Osteoblast (primary cell): ENCODE measurements around the gene ENPP3. TPM values are rescaled to one million over a fixed set of nuclear protein-coding genes. Genes with fewer than 3 reads are reported as not detected.
A peak's percentile ranks its signal among the peaks of the same experiment; 100 is the strongest.

ENCODE experiments used
- DNase-seq: peaks from one replicate; pipeline ENCODE4 v3.0.0; 2011; ENCODE audit warnings: low spot score, mixed read lengths; ENCODE audit not compliant: insufficient read length; ENCODE audit errors: missing footprints
- H2AFZ ChIP-seq: 2 replicates; pipeline ENCODE4 v1.6.0; 2011; ENCODE audit warnings: mild to moderate bottlenecking, low read length
- H3K27ac ChIP-seq: 2 replicates; pipeline ENCODE4 v1.5.1; 2011; ENCODE audit warnings: mild to moderate bottlenecking, low read depth, low read length, moderate library complexity
- H3K27me3 ChIP-seq: 2 replicates; pipeline ENCODE4 v1.6.0; 2012; ENCODE audit warnings: mild to moderate bottlenecking, control low read depth, inconsistent platforms, low read length, moderate library complexity; ENCODE audit not compliant: insufficient read depth
- H3K36me3 ChIP-seq: 2 replicates; pipeline ENCODE4 v1.5.1; 2011; ENCODE audit warnings: mild to moderate bottlenecking, low read length, control low read depth, moderate library complexity; ENCODE audit not compliant: insufficient read depth
- H3K4me1 ChIP-seq: 2 replicates; pipeline ENCODE4 v1.5.1; 2011; ENCODE audit warnings: mild to moderate bottlenecking, low read length, control low read depth, moderate library complexity; ENCODE audit not compliant: insufficient read depth
- H3K4me2 ChIP-seq: 2 replicates; pipeline ENCODE4 v1.6.0; 2011; ENCODE audit warnings: mild to moderate bottlenecking, low read length; ENCODE audit not compliant: insufficient read depth
- H3K4me3 ChIP-seq: fragments of 200-600 bp; sonication (generic); 3 replicates; pipeline ENCODE4 v1.5.1; 2012; ENCODE audit warnings: mild to moderate bottlenecking, low read length, inconsistent platforms; ENCODE audit not compliant: insufficient read depth
- H3K79me2 ChIP-seq: 2 replicates; pipeline ENCODE4 v1.6.0; 2012; ENCODE audit warnings: mild to moderate bottlenecking, low read length, control low read depth, inconsistent platforms; ENCODE audit not compliant: insufficient read depth
- H3K9me3 ChIP-seq: 2 replicates; pipeline ENCODE4 v1.5.1; 2011; ENCODE audit warnings: low read depth, low read length, control low read depth
- H4K20me1 ChIP-seq: 2 replicates; pipeline ENCODE4 v1.6.0; 2012; ENCODE audit warnings: mild to moderate bottlenecking, low read length, control low read depth; ENCODE audit not compliant: insufficient read depth
- total RNA-seq: library from RNA; depleted of rRNA; stranded (reverse); fragments of >200 nt; gene quantifications from 2 replicates; pipeline ENCODE4 v1.2.3, GENCODE V29; 2012
- TF ChIP-seq, protein P1 (sequence below): IDR thresholded peaks from 2 replicates; pipeline ENCODE4 v1.5.1; 2011; ENCODE audit warnings: mild to moderate bottlenecking, low read depth, low read length, moderate library complexity; ENCODE audit errors: extremely low read depth

Gene ENPP3
- total RNA-seq, 1 donor: not detected

DNA sequence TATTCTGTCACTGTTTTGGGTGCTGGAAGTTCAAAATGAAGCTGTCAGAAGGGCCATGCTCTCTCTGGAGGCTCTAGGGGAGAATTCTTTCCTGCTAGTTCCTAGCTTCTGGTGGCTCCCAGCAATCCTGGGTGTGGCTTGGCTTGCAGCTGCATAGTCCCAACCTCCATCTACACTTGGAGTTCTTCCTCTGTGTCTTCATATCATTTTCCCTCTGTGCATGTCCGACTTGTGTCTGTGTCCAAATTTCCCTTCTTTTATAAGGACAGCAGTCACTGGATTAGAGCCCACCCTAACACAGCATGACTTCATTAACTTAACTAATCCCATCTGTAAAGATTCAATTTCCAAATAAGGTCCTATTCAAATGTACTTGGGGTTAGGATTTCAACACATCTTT is 147.5 kb downstream of the ENPP3 start:
- no peak overlapping the region for H3K27ac ChIP-seq
- TF ChIP-seq, protein P1, sequence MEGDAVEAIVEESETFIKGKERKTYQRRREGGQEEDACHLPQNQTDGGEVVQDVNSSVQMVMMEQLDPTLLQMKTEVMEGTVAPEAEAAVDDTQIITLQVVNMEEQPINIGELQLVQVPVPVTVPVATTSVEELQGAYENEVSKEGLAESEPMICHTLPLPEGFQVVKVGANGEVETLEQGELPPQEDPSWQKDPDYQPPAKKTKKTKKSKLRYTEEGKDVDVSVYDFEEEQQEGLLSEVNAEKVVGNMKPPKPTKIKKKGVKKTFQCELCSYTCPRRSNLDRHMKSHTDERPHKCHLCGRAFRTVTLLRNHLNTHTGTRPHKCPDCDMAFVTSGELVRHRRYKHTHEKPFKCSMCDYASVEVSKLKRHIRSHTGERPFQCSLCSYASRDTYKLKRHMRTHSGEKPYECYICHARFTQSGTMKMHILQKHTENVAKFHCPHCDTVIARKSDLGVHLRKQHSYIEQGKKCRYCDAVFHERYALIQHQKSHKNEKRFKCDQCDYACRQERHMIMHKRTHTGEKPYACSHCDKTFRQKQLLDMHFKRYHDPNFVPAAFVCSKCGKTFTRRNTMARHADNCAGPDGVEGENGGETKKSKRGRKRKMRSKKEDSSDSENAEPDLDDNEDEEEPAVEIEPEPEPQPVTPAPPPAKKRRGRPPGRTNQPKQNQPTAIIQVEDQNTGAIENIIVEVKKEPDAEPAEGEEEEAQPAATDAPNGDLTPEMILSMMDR: no peak
- no peak overlapping the region for H3K4me2 ChIP-seq
- H3K4me1 ChIP-seq: peaks cover 24% of the 10 kb centered on the region
- H3K4me3 ChIP-seq: no peak overlapping the region
- H3K36me3 ChIP-seq: no peaks in the 10 kb centered on the region
- H3K27me3 ChIP-seq: no peaks in the 10 kb centered on the region
- H3K79me2 ChIP-seq: no peaks in the 10 kb centered on the region
- H3K9me3 ChIP-seq: no peaks in the 10 kb centered on the region
- no peaks in the 10 kb centered on the region for H4K20me1 ChIP-seq
- DNase-seq: no peak
- no peak overlapping the region for H2AFZ ChIP-seq

DNA sequence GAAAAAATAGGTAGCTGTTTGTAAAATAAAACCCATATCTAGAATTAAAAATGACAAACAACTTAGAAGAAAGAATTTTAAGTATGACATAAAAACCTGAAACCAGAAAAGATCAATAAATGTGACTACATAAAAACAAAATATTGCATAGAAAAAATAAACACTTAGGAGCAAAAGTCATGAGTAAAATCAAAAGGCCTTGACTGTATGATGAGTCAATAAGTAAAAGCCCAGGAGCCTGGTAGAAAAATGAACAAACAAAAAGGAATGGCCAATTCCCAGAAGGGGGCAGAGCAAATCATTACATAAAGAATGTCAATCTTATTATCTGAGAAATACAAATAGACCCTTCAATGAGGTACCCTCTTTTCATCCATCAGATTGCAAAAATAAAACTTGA is 150.0 kb downstream of the ENPP3 start:
- TF ChIP-seq, protein P1: no peak
- no peak overlapping the region for H3K27ac ChIP-seq
- peaks cover 24% of the 10 kb centered on the region for H3K4me1 ChIP-seq
- H3K4me3 ChIP-seq: no peak overlapping the region
- no peaks in the 10 kb centered on the region for H3K27me3 ChIP-seq
- no peaks in the 10 kb centered on the region for H3K79me2 ChIP-seq
- H2AFZ ChIP-seq: no peak overlapping the region
- no peaks in the 10 kb centered on the region for H3K36me3 ChIP-seq
- H3K4me2 ChIP-seq: no peak overlapping the region
- no peaks in the 10 kb centered on the region for H4K20me1 ChIP-seq
- no peaks in the 10 kb centered on the region for H3K9me3 ChIP-seq
- DNase-seq: no peak

DNA sequence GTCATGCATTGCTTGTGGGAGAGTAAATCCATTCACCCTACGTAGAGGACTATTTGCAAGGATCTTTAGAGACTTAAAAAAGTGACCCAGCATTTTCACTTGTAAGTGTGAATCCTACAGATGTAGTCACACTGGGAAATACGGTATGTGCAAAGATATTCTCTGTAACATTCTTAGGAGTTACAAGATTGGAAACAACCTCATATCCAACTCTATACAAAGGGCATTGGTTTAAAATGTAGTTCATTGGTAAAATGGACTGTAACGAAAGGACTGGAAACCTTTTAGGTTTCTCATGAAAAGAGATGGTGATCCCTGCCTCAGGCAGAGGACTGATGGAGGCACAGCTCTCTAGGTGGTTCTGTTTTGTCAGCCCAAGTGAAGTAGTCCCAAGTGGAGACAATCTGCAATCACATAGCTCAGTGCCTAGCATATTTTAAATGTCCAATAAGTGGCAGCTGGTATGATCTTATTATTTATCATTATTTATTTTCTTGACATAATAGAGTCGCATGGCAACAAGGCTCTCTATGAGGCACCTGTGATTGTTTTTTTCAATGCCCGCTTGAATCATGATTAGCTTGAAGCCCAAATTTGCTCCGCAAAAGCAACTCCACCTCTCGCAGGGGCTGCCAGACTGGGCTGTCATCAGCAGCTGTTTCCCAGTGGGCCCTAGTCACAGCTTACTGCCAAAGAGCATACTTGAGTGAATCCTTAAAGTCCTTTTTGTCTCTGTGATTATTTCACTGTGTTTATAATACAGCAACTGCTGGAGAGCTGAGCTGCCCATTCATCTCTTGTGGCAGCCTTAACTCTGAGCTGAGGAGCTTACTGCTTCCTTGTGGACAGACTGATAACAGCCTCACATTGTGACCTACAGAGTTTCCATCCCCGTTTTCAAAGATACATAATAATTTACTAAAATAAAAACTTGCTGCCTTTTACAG is 150.9 kb downstream of the ENPP3 start:
- H3K36me3 ChIP-seq: no peaks in the 10 kb centered on the region
- TF ChIP-seq, protein P1: peak; percentile 55
- peak overlapping the region; percentile 69 for H2AFZ ChIP-seq
- peak overlapping the region; percentile 43 for H3K27ac ChIP-seq
- no peaks in the 10 kb centered on the region for H3K9me3 ChIP-seq
- peak overlapping the region; percentile 51 for H3K4me2 ChIP-seq
- H3K79me2 ChIP-seq: no peaks in the 10 kb centered on the region
- no peaks in the 10 kb centered on the region for H4K20me1 ChIP-seq
- no peak overlapping the region for H3K4me3 ChIP-seq
- H3K27me3 ChIP-seq: no peaks in the 10 kb centered on the region
- DNase-seq: peak; percentile 69
- peaks cover 24% of the 10 kb centered on the region for H3K4me1 ChIP-seq

DNA sequence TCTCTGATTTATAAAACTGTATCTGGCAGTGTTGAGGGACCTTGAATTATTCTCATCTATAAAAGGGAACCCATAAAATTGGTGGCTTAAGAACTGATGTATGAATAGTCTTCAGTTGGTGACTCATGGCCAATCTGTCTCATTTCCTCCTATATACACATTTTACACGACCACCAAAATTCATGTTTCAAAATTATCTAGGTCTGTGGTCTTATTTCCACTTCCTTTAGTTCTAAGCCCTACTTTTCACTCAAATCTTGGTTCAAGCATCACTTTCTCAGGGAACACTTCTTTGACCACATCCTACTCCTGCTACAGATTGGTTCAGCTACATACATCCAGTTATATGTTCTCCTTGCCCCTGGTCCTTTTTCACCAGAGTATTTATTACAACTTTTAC is 152.1 kb downstream of the ENPP3 start:
- H2AFZ ChIP-seq: peak overlapping the region; percentile 4
- no peaks in the 10 kb centered on the region for H4K20me1 ChIP-seq
- H3K36me3 ChIP-seq: no peaks in the 10 kb centered on the region
- no peaks in the 10 kb centered on the region for H3K79me2 ChIP-seq
- H3K4me2 ChIP-seq: no peak overlapping the region
- TF ChIP-seq, protein P1: no peak
- H3K9me3 ChIP-seq: no peaks in the 10 kb centered on the region
- peak overlapping the region; percentile 43 for H3K27ac ChIP-seq
- no peak overlapping the region for H3K4me3 ChIP-seq
- no peak for DNase-seq
- H3K4me1 ChIP-seq: peaks cover 24% of the 10 kb centered on the region
- no peaks in the 10 kb centered on the region for H3K27me3 ChIP-seq
